OCI-M2 (cell line): ENCODE data around the gene CNGA1.
"Not testable (repeated sequence)": the region's sequence is repeated elsewhere in the genome, so short reads cannot be mapped to it uniquely, and the experiment has no call there.

Source experiments
- DNase-seq: peaks from one replicate; lab custom pipeline; 2025; ENCODE audit not compliant: unreplicated experiment; lab: John Stamatoyannopoulos, UW

Gene CNGA1

GRCh38 chr4:48031802-48032525 is 15.5 kb upstream of the CNGA1 start:
- no peak for DNase-seq

- DNase-seq = no peak
These were observed 14.0 kb upstream of the CNGA1 start for GRCh38 chr4:48030470-48030869.

GRCh38 chr4:48028696-48029095 is 12.2 kb upstream of the CNGA1 start:
- no peak for DNase-seq

GRCh38 chr4:48027653-48028052 is 11.2 kb upstream of the CNGA1 start:
- DNase-seq = no peak

GRCh38 chr4:48025005-48025404 is 8.5 kb upstream of the CNGA1 start:
- no peak for DNase-seq

GRCh38 chr4:48024522-48024921 is 8.0 kb upstream of the CNGA1 start:
- DNase-seq = no peak

- no peak for DNase-seq
These were observed 5.8 kb upstream of the CNGA1 start for GRCh38 chr4:48022192-48022799.

GRCh38 chr4:48021100-48021499 is 4.6 kb upstream of the CNGA1 start:
- DNase-seq = no peak

- DNase-seq = no peak
These were observed 1.6 kb upstream of the CNGA1 start for GRCh38 chr4:48018112-48018511.

GRCh38 chr4:48017108-48017571 is 659 bp upstream of the CNGA1 start:
- DNase-seq = no peak

GRCh38 chr4:48015678-48016077 is 803 bp downstream of the CNGA1 start:
- DNase-seq = no peak

GRCh38 chr4:48015216-48015615 is 1.3 kb downstream of the CNGA1 start:
- no peak for DNase-seq

- DNase-seq = no peak
These were observed 3.7 kb downstream of the CNGA1 start for GRCh38 chr4:48012824-48013223.

GRCh38 chr4:48011722-48012121 is 4.8 kb downstream of the CNGA1 start:
- DNase-seq = no peak

GRCh38 chr4:48010906-48011305 is 5.6 kb downstream of the CNGA1 start:
- not testable (repeated sequence) for DNase-seq

- DNase-seq = no peak
These were observed 8.4 kb downstream of the CNGA1 start for GRCh38 chr4:48008021-48008596.

GRCh38 chr4:48005781-48006180 is 10.7 kb downstream of the CNGA1 start:
- DNase-seq = no peak

GRCh38 chr4:48003568-48003967 is 12.9 kb downstream of the CNGA1 start:
- DNase-seq = not testable (repeated sequence)

GRCh38 chr4:48002267-48002666 is 14.2 kb downstream of the CNGA1 start:
- no peak for DNase-seq

- no peak for DNase-seq
These were observed 20.5 kb downstream of the CNGA1 start for GRCh38 chr4:47996021-47996420.

- not testable (repeated sequence) for DNase-seq
These were observed 24.0 kb downstream of the CNGA1 start for GRCh38 chr4:47992475-47992874.

- no peak for DNase-seq
These were observed 26.3 kb downstream of the CNGA1 start for GRCh38 chr4:47990145-47990544.
